HUES48 (cell line): ENCODE measurements around the gene FERMT2.
A peak's percentile ranks its signal among the peaks of the same experiment; 100 is the strongest.

Source experiments
- H3K27ac ChIP-seq: one replicate; pipeline ENCODE4 v1.7.0; 2013; ENCODE audit warnings: low read depth, low read length, inconsistent platforms
- H3K27me3 ChIP-seq: 2 replicates; pipeline ENCODE4 v1.6.1; 2013; ENCODE audit warnings: mild to moderate bottlenecking, low read length; ENCODE audit not compliant: control insufficient read depth, insufficient read depth
- H3K36me3 ChIP-seq: 2 replicates; pipeline ENCODE4 v1.6.1; 2013; ENCODE audit warnings: low read length; ENCODE audit not compliant: control insufficient read depth, insufficient read depth
- H3K4me1 ChIP-seq: 2 replicates; pipeline ENCODE4 v1.6.1; 2013; ENCODE audit warnings: mild to moderate bottlenecking, low read length; ENCODE audit not compliant: control insufficient read depth, insufficient read depth
- H3K4me3 ChIP-seq: 2 replicates; pipeline ENCODE4 v1.5.1; 2013; ENCODE audit warnings: mild to moderate bottlenecking, low read depth, low read length
- H3K9ac ChIP-seq: 2 replicates; pipeline ENCODE4 v1.6.1; 2013; ENCODE audit warnings: mild to moderate bottlenecking, low read depth, low read length, moderate library complexity
- H3K9me3 ChIP-seq: 2 replicates; pipeline ENCODE4 v1.6.1; 2013; ENCODE audit warnings: low read length; ENCODE audit not compliant: control insufficient read depth, insufficient read depth

FERMT2 gene

GRCh38 chr14:52845081-52845480 is 105.8 kb downstream of the FERMT2 start:
- H3K36me3 ChIP-seq, result no peaks in the 10 kb centered on the region
- H3K27me3 ChIP-seq, result no peaks in the 10 kb centered on the region
- H3K9ac ChIP-seq, result no peak overlapping the region
- peak overlapping the region; percentile 67 for H3K27ac ChIP-seq
- no peaks in the 10 kb centered on the region for H3K9me3 ChIP-seq
- peaks cover 13% of the 10 kb centered on the region for H3K4me1 ChIP-seq
- no peak overlapping the region for H3K4me3 ChIP-seq

- Histone ChIP-seq H3K4me3 (no peak overlapping the region), H3K27ac (peak overlapping the region; percentile 67)
Observed at GRCh38 chr14:52844262-52845060, 106.4 kb downstream of the FERMT2 start.

GRCh38 chr14:52840877-52841276 is 110.0 kb downstream of the FERMT2 start:
- Histone ChIP-seq H3K36me3 (no peaks in the 10 kb centered on the region), H3K27ac (no peak overlapping the region), H3K9ac (no peak overlapping the region), H3K4me3 (no peak overlapping the region), H3K9me3 (no peaks in the 10 kb centered on the region), H3K4me1 (peaks cover 22% of the 10 kb centered on the region), H3K27me3 (no peaks in the 10 kb centered on the region)

More at GRCh38 chr14:52844262-52845060, 106.4 kb downstream of the FERMT2 start:
- no peaks in the 10 kb centered on the region for H3K36me3 ChIP-seq
- no peaks in the 10 kb centered on the region for H3K9me3 ChIP-seq
- no peak overlapping the region for H3K9ac ChIP-seq
- no peaks in the 10 kb centered on the region for H3K27me3 ChIP-seq
- peaks cover 13% of the 10 kb centered on the region for H3K4me1 ChIP-seq

- Histone ChIP-seq H3K4me1 (peaks cover 29% of the 10 kb centered on the region), H3K27ac (no peak overlapping the region), H3K9me3 (no peaks in the 10 kb centered on the region), H3K36me3 (no peaks in the 10 kb centered on the region), H3K9ac (no peak overlapping the region), H3K4me3 (no peak overlapping the region), H3K27me3 (no peaks in the 10 kb centered on the region)
Observed at GRCh38 chr14:52837451-52837850, 113.4 kb downstream of the FERMT2 start.

- H3K36me3 ChIP-seq, result no peaks in the 10 kb centered on the region
- H3K9me3 ChIP-seq, result no peaks in the 10 kb centered on the region
- no peak overlapping the region for H3K27ac ChIP-seq
- peaks cover 42% of the 10 kb centered on the region for H3K4me1 ChIP-seq
- no peak overlapping the region for H3K9ac ChIP-seq
- no peak overlapping the region for H3K4me3 ChIP-seq
- no peaks in the 10 kb centered on the region for H3K27me3 ChIP-seq
Observed at GRCh38 chr14:52836063-52836462, 114.8 kb downstream of the FERMT2 start.

GRCh38 chr14:52835122-52835903 is 115.5 kb downstream of the FERMT2 start:
- H3K27me3 ChIP-seq, result no peaks in the 10 kb centered on the region
- H3K4me3 ChIP-seq, result no peak overlapping the region
- no peaks in the 10 kb centered on the region for H3K36me3 ChIP-seq
- H3K4me1 ChIP-seq, result peaks cover 47% of the 10 kb centered on the region
- H3K9ac ChIP-seq, result 0 out of 2 replicates have a peak overlapping the region, but pooled peaks have one; percentile 7
- no peaks in the 10 kb centered on the region for H3K9me3 ChIP-seq
- H3K27ac ChIP-seq, result peak overlapping the region; percentile 65

GRCh38 chr14:52834440-52834842 is 116.4 kb downstream of the FERMT2 start:
- Histone ChIP-seq H3K36me3 (no peaks in the 10 kb centered on the region), H3K27me3 (no peaks in the 10 kb centered on the region), H3K9ac (no peak overlapping the region), H3K4me3 (no peak overlapping the region), H3K27ac (peak overlapping the region; percentile 65), H3K9me3 (no peaks in the 10 kb centered on the region), H3K4me1 (peaks cover 47% of the 10 kb centered on the region)

- H3K27ac ChIP-seq, result no peak overlapping the region
- H3K9ac ChIP-seq, result no peak overlapping the region
- no peaks in the 10 kb centered on the region for H3K9me3 ChIP-seq
- H3K27me3 ChIP-seq, result no peaks in the 10 kb centered on the region
- no peak overlapping the region for H3K4me3 ChIP-seq
- H3K36me3 ChIP-seq, result no peaks in the 10 kb centered on the region
- H3K4me1 ChIP-seq, result peaks cover 47% of the 10 kb centered on the region
Observed at GRCh38 chr14:52833891-52834290, 117.0 kb downstream of the FERMT2 start.

- Histone ChIP-seq H3K36me3 (no peaks in the 10 kb centered on the region), H3K27me3 (no peaks in the 10 kb centered on the region), H3K27ac (no peak overlapping the region), H3K4me3 (no peak overlapping the region), H3K9ac (no peak overlapping the region), H3K9me3 (no peaks in the 10 kb centered on the region), H3K4me1 (peaks cover 36% of the 10 kb centered on the region)
Observed at GRCh38 chr14:52829527-52830185, 121.2 kb downstream of the FERMT2 start.

- Histone ChIP-seq H3K9ac (no peak overlapping the region), H3K36me3 (no peaks in the 10 kb centered on the region), H3K4me1 (peaks cover 27% of the 10 kb centered on the region), H3K9me3 (no peaks in the 10 kb centered on the region), H3K27ac (no peak overlapping the region), H3K4me3 (no peak overlapping the region), H3K27me3 (no peaks in the 10 kb centered on the region)
Observed at GRCh38 chr14:52827426-52827825, 123.4 kb downstream of the FERMT2 start.
